BJ (cell line): ENCODE results near the gene RAD51D. TPM values are rescaled to one million over a fixed set of nuclear protein-coding genes. Genes with fewer than 3 reads are reported as not detected.

Experiments used
- CTCF ChIA-PET: fragments of 350-600 bp; formaldehyde crosslinking; extraction: SDS; loops from one replicate; lab custom pipeline; 2021; ENCODE audit warnings: antibody characterized with exemption, inconsistent platforms; lab: Yijun Ruan, JAX
- POLR2A ChIA-PET: fragments of 300-600 bp; sonication (Branson Sonifier 250); formaldehyde crosslinking; extraction: SDS; loops from one replicate; lab custom pipeline; 2021; ENCODE audit warnings: antibody characterized with exemption; lab: Charles Lee
- DNase-seq: peaks from one replicate; pipeline ENCODE4 v3.0.0-alpha.2; 2011; ENCODE audit warnings: low read depth
- H3K27me3 ChIP-seq: 2 replicates; pipeline ENCODE4 v1.6.0; 2011; ENCODE audit warnings: low read length; ENCODE audit not compliant: control insufficient read depth, insufficient read depth
- H3K36me3 ChIP-seq: 2 replicates; pipeline ENCODE4 v1.5.1; 2011; ENCODE audit warnings: low read length; ENCODE audit not compliant: control insufficient read depth, insufficient read depth
- H3K4me3 ChIP-seq: 2 replicates; pipeline ENCODE4 v1.5.1; 2011; ENCODE audit warnings: low read depth, mild to moderate bottlenecking, control low read depth, low read length
- polyA plus RNA-seq: library from polyadenylated mRNA; depleted of rRNA; stranded (reverse); fragments of >200 nt; gene quantifications from 2 replicates; pipeline ENCODE4 v1.2.3, GENCODE V29; 2011
- TF ChIP-seq, protein P1 (sequence below): IDR thresholded peaks from 2 replicates; pipeline ENCODE4 v1.5.1; 2011; ENCODE audit warnings: low read depth, mild to moderate bottlenecking, control low read depth, inconsistent platforms, low read length, moderate library complexity; ENCODE audit not compliant: insufficient read depth

The RAD51D gene
- polyA plus RNA-seq, 1 experiment: 16.1 TPM

- POLR2A ChIA-PET: no interaction called here
- CTCF ChIA-PET: interaction anchor here (0.9 to 1.6 kb wide), 2 partner anchors 14 to 18 kb away, joined by 3 to 4 read pairs; no protein-coding TSS in a partner anchor
- H3K36me3 ChIP-seq: no peaks in the 10 kb centered on the region
- TF ChIP-seq, protein P1, sequence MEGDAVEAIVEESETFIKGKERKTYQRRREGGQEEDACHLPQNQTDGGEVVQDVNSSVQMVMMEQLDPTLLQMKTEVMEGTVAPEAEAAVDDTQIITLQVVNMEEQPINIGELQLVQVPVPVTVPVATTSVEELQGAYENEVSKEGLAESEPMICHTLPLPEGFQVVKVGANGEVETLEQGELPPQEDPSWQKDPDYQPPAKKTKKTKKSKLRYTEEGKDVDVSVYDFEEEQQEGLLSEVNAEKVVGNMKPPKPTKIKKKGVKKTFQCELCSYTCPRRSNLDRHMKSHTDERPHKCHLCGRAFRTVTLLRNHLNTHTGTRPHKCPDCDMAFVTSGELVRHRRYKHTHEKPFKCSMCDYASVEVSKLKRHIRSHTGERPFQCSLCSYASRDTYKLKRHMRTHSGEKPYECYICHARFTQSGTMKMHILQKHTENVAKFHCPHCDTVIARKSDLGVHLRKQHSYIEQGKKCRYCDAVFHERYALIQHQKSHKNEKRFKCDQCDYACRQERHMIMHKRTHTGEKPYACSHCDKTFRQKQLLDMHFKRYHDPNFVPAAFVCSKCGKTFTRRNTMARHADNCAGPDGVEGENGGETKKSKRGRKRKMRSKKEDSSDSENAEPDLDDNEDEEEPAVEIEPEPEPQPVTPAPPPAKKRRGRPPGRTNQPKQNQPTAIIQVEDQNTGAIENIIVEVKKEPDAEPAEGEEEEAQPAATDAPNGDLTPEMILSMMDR: no peak
- DNase-seq: peak; percentile 74
- H3K4me3 ChIP-seq: no peak overlapping the region
- H3K27me3 ChIP-seq: no peaks in the 10 kb centered on the region
These were observed 37.5 kb downstream of the RAD51D start for GRCh38 chr17:35082073-35082657.

GRCh38 chr17:35081638-35082037, 38.0 kb downstream of the RAD51D start:
- TF ChIP-seq, protein P1: no peak
- CTCF ChIA-PET: interaction anchor here (0.6 to 1.6 kb wide), 2 partner anchors 13 to 920 kb away, joined by 3 to 4 read pairs; no protein-coding TSS in a partner anchor
- no peak for DNase-seq
- Histone ChIP-seq H3K4me3 (no peak overlapping the region), H3K27me3 (no peaks in the 10 kb centered on the region), H3K36me3 (no peaks in the 10 kb centered on the region)
- POLR2A ChIA-PET: no interaction called here

GRCh38 chr17:35080536-35080935, 39.1 kb downstream of the RAD51D start:
- H3K27me3 ChIP-seq: no peaks in the 10 kb centered on the region
- DNase-seq: no peak
- TF ChIP-seq, protein P1: no peak
- ChIA-PET CTCF (interaction anchor here (1.4 kb wide), 1 partner anchor 11 kb away, joined by 3 read pairs; no protein-coding TSS in a partner anchor), POLR2A (no interaction called here)
- H3K4me3 ChIP-seq: no peak overlapping the region
- H3K36me3 ChIP-seq: no peaks in the 10 kb centered on the region

GRCh38 chr17:35079547-35080423, 39.9 kb downstream of the RAD51D start:
- POLR2A ChIA-PET: no interaction called here
- CTCF ChIA-PET: interaction anchor here (0.9 to 1.8 kb wide), 3 partner anchors 9 to 11 kb away, joined by 3 to 5 read pairs (median 3); no protein-coding TSS in a partner anchor

DNA sequence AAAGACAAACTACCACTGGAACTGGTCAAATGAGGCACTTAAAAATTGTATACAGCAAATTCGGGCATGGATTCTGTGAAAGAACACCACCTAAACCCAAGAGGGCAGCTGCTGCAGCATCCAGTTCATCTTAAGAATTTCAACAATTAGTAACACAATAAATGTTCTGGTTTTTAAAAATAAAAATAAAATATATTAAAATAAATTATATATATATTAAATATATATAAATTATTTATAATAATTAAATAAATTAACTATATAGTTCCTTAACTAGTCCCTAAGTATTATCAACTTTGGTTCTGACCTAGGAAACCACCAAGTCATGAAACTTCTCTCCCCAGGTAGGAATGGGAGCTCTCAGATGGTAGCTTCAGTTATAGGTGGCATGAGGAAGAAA, 42.8 kb downstream of the RAD51D start:
- TF ChIP-seq, protein P1: no peak
- H3K36me3 ChIP-seq: no peaks in the 10 kb centered on the region; the same call in 1 of the 2 replicates
- ChIA-PET POLR2A (interaction anchor here (0.6 kb wide), 1 partner anchor 399 kb away, joined by 13 read pairs; no protein-coding TSS in a partner anchor), CTCF (no interaction called here)
- no peaks in the 10 kb centered on the region for H3K27me3 ChIP-seq
- DNase-seq: no peak
- H3K4me3 ChIP-seq: no peak overlapping the region

More at GRCh38 chr17:35079547-35080423, 39.9 kb downstream of the RAD51D start:
- H3K27me3 ChIP-seq: no peaks in the 10 kb centered on the region
- no peak overlapping the region for H3K4me3 ChIP-seq
- TF ChIP-seq, protein P1: no peak
- no peaks in the 10 kb centered on the region for H3K36me3 ChIP-seq
- DNase-seq: no peak
